SK-N-SH (cell line): ENCODE data around the gene AFF1. TPM values are rescaled to one million over a fixed set of nuclear protein-coding genes. Genes with fewer than 3 reads are reported as not detected.

ENCODE experiments used
- CTCF ChIA-PET: fragments of 300-600, 350-600 bp; formaldehyde crosslinking; extraction: SDS; loops from one replicate; lab custom pipeline; 2021; lab: Yijun Ruan, JAX
- POLR2A ChIA-PET: fragments of 350-600 bp; sonication (Branson Sonifier 250); formaldehyde crosslinking; extraction: SDS; loops from one replicate; lab custom pipeline; 2020; ENCODE audit warnings: antibody characterized with exemption, inconsistent platforms; lab: Yijun Ruan, JAX
- DNase-seq: peaks from one replicate; pipeline ENCODE4 v3.0.0; 2012
- H2AFZ ChIP-seq: fragments of 200-600 bp; sonication (generic); 2 replicates; pipeline ENCODE4 v1.8.1; 2016; ENCODE audit warnings: antibody characterized with exemption, mild to moderate bottlenecking, low read depth
- H3F3A ChIP-seq: fragments of 200-600 bp; sonication (generic); replicated peaks from 2 replicates; pipeline ENCODE3; 2016; ENCODE audit warnings: antibody characterized with exemption, mild to moderate bottlenecking; ENCODE audit not compliant: insufficient read depth
- H3K27ac ChIP-seq, 2 experiments: fragments of 200-500 bp in 1 of 2; fragments of 200-600 bp in 1 of 2; sonication (Bioruptor generic) in 1 of 2; sonication (generic), shearing (Covaris generic) in 1 of 2; 2 replicates each; pipeline versions ENCODE4 v1.5.1 to v1.6.1; 2014 to 2016; ENCODE audit warnings: low read depth in 2 of 2, inconsistent platforms in 1 of 2, low read length in 1 of 2, mild to moderate bottlenecking in 1 of 2, mixed read lengths in 1 of 2
- H3K27me3 ChIP-seq: fragments of 200-600 bp; sonication (generic), shearing (Covaris generic); 2 replicates; pipeline ENCODE4 v1.6.1; 2016; ENCODE audit warnings: mixed run types; ENCODE audit not compliant: insufficient read depth
- H3K36me3 ChIP-seq, 2 experiments: fragments of 200-500 bp in 1 of 2; fragments of 200-600 bp in 1 of 2; sonication (Bioruptor generic) in 1 of 2; sonication (generic) in 1 of 2; replicated peaks in 1 of 2; 2 replicates each; pipeline versions ENCODE3 to v1.5.1; 2014 to 2016; ENCODE audit warnings: low read length in 1 of 2, mild to moderate bottlenecking in 1 of 2; ENCODE audit not compliant: insufficient read depth in 2 of 2, control insufficient read depth in 1 of 2
- H3K4me1 ChIP-seq, 2 experiments: fragments of 200-500 bp in 1 of 2; fragments of 200-600 bp in 1 of 2; sonication (Bioruptor generic) in 1 of 2; sonication (generic), shearing (Covaris generic) in 1 of 2; 2 replicates each; pipeline versions ENCODE4 v1.5.1 to v1.6.1; 2014 to 2016; ENCODE audit warnings: low read depth in 1 of 2, low read length in 1 of 2, mixed run types in 1 of 2; ENCODE audit not compliant: insufficient read depth in 2 of 2, control insufficient read depth in 1 of 2
- H3K4me2 ChIP-seq: fragments of 200-600 bp; sonication (generic), shearing (Covaris generic); 2 replicates; pipeline ENCODE4 v1.6.1; 2017; ENCODE audit warnings: mixed run types
- H3K4me3 ChIP-seq, 2 experiments: fragments of 200-500 bp in 1 of 2; fragments of 200-600 bp in 1 of 2; sonication (Bioruptor generic) in 1 of 2; sonication (generic), shearing (Covaris generic) in 1 of 2; 2 replicates each; pipeline versions ENCODE4 v1.5.1 to v1.8.1; 2014 to 2016; ENCODE audit warnings: low read depth in 2 of 2, inconsistent platforms in 1 of 2, low read length in 1 of 2, mild to moderate bottlenecking in 1 of 2, mixed read lengths in 1 of 2, moderate library complexity in 1 of 2
- H3K79me2 ChIP-seq: fragments of 200-600 bp; sonication (generic); 2 replicates; pipeline ENCODE4 v1.8.1; 2017; ENCODE audit warnings: mild to moderate bottlenecking; ENCODE audit not compliant: insufficient read depth
- H3K9ac ChIP-seq: fragments of 200-600 bp; sonication (generic); 2 replicates; pipeline ENCODE4 v1.6.1; 2017; ENCODE audit warnings: mixed run types
- H3K9me2 ChIP-seq: fragments of 200-600 bp; sonication (generic); 2 replicates; pipeline ENCODE4 v1.6.1; 2017; ENCODE audit warnings: mixed run types
- H3K9me3 ChIP-seq: fragments of 200-600 bp; sonication (generic); 2 replicates; pipeline ENCODE4 v1.6.1; 2017; ENCODE audit warnings: mixed run types, mild to moderate bottlenecking, moderate library complexity
- H4K20me1 ChIP-seq: fragments of 200-600 bp; sonication (generic); 2 replicates; pipeline ENCODE4 v1.6.1; 2017; ENCODE audit warnings: mild to moderate bottlenecking, mixed run types; ENCODE audit not compliant: insufficient read depth
- CHD2 ChIP-seq: fragments of 150-350 bp; IDR thresholded peaks from 2 replicates; pipeline ENCODE4 v1.6.1; 2018; ENCODE audit warnings: low read length; ENCODE audit not compliant: partially characterized antibody
- ELF1 ChIP-seq: IDR thresholded peaks from 2 replicates; pipeline ENCODE4 v1.4.0; 2012
- EP300 ChIP-seq, 2 experiments: IDR thresholded peaks; 2 replicates each; pipeline versions ENCODE4 v1.4.0 to v1.6.1; 2012; ENCODE audit warnings: borderline replicate concordance in 1 of 2, low read depth in 1 of 2, low read length in 1 of 2
- EZH2phosphoT487 ChIP-seq: fragments of 200-600 bp; sonication (generic); IDR thresholded peaks from 2 replicates; pipeline ENCODE4 v1.6.1; 2017; ENCODE audit warnings: low read depth, mixed run types, mild to moderate bottlenecking, antibody characterized with exemption, moderate library complexity, borderline replicate concordance
- FOSL2 ChIP-seq: IDR thresholded peaks from 2 replicates; pipeline ENCODE4 v1.4.0; 2012; ENCODE audit warnings: low read depth, mild to moderate bottlenecking, moderate library complexity, borderline replicate concordance
- FOXM1 ChIP-seq: IDR thresholded peaks from 2 replicates; pipeline ENCODE4 v1.4.0; 2012; ENCODE audit warnings: low read depth, mild to moderate bottlenecking
- GABPA ChIP-seq: IDR thresholded peaks from 2 replicates; pipeline ENCODE4 v1.4.0; 2012; ENCODE audit warnings: low read depth, mild to moderate bottlenecking
- MEF2A ChIP-seq: IDR thresholded peaks from 2 replicates; pipeline ENCODE4 v1.4.0; 2012; ENCODE audit warnings: low read depth, borderline replicate concordance
- MXI1 ChIP-seq: IDR thresholded peaks from 2 replicates; pipeline ENCODE4 v1.6.1; 2012; ENCODE audit warnings: mild to moderate bottlenecking, low read depth, low read length, improper control_type of control experiment
- NFIC ChIP-seq: IDR thresholded peaks from 2 replicates; pipeline ENCODE4 v1.4.0; 2012; ENCODE audit warnings: borderline replicate concordance
- POLR2AphosphoS5 ChIP-seq: IDR thresholded peaks from 2 replicates; pipeline ENCODE4 v1.6.1; 2012; ENCODE audit warnings: low read depth, low read length
- RXRA ChIP-seq: IDR thresholded peaks from 2 replicates; pipeline ENCODE4 v1.4.0; 2012; ENCODE audit warnings: low read depth, mild to moderate bottlenecking, borderline replicate concordance
- SIN3A ChIP-seq: IDR thresholded peaks from 2 replicates; pipeline ENCODE4 v1.6.1; 2012; ENCODE audit warnings: low read depth, mild to moderate bottlenecking, low read length, moderate library complexity, borderline replicate concordance
- SMC3 ChIP-seq: IDR thresholded peaks from 2 replicates; pipeline ENCODE4 v1.6.1; 2012; ENCODE audit warnings: low read depth, low read length, improper control_type of control experiment
- TCF12 ChIP-seq: IDR thresholded peaks from 2 replicates; pipeline ENCODE4 v1.4.0; 2012
- YY1 ChIP-seq: IDR thresholded peaks from 2 replicates; pipeline ENCODE4 v1.4.0; 2012; ENCODE audit warnings: low read depth, mild to moderate bottlenecking
- WGBS: methylation state at CpG from one replicate; pipeline ENCODE4 v1.1.6; 2017; ENCODE audit warnings: low lambda C conversion rate; 5-methylcytosine and 5-hydroxymethylcytosine counted together
- polyA plus RNA-seq, 3 experiments: library from polyadenylated mRNA; depleted of rRNA; stranded (reverse); fragments of >200 nt; gene quantifications; 2 replicates each; pipeline ENCODE4 v1.2.3, GENCODE V29; 2012
- TF ChIP-seq, protein P1 (sequence below): fragments of 150-350 bp; IDR thresholded peaks from 2 replicates; pipeline ENCODE4 v1.6.1; 2016; ENCODE audit warnings: mild to moderate bottlenecking, low read depth, low read length
- TF ChIP-seq, protein P2 (sequence below): fragments of 150-350 bp; IDR thresholded peaks from 2 replicates; pipeline ENCODE4 v1.6.1; 2017; ENCODE audit warnings: antibody characterized with exemption, low read length, low read depth, borderline replicate concordance
- TF ChIP-seq, protein P3 (sequence below): IDR thresholded peaks from 2 replicates; pipeline ENCODE4 v1.4.0; 2012; ENCODE audit warnings: low read depth
- TF ChIP-seq, protein P4 (sequence below): IDR thresholded peaks from 2 replicates; pipeline ENCODE4 v1.4.0; 2012; ENCODE audit warnings: low read depth, borderline replicate concordance
- TF ChIP-seq, protein P5 (sequence below): fragments of 200-600 bp; sonication (generic); IDR thresholded peaks from 2 replicates; pipeline ENCODE4 v1.6.1; 2017; ENCODE audit warnings: antibody characterized with exemption, mild to moderate bottlenecking, moderate library complexity

Gene AFF1, protein sequence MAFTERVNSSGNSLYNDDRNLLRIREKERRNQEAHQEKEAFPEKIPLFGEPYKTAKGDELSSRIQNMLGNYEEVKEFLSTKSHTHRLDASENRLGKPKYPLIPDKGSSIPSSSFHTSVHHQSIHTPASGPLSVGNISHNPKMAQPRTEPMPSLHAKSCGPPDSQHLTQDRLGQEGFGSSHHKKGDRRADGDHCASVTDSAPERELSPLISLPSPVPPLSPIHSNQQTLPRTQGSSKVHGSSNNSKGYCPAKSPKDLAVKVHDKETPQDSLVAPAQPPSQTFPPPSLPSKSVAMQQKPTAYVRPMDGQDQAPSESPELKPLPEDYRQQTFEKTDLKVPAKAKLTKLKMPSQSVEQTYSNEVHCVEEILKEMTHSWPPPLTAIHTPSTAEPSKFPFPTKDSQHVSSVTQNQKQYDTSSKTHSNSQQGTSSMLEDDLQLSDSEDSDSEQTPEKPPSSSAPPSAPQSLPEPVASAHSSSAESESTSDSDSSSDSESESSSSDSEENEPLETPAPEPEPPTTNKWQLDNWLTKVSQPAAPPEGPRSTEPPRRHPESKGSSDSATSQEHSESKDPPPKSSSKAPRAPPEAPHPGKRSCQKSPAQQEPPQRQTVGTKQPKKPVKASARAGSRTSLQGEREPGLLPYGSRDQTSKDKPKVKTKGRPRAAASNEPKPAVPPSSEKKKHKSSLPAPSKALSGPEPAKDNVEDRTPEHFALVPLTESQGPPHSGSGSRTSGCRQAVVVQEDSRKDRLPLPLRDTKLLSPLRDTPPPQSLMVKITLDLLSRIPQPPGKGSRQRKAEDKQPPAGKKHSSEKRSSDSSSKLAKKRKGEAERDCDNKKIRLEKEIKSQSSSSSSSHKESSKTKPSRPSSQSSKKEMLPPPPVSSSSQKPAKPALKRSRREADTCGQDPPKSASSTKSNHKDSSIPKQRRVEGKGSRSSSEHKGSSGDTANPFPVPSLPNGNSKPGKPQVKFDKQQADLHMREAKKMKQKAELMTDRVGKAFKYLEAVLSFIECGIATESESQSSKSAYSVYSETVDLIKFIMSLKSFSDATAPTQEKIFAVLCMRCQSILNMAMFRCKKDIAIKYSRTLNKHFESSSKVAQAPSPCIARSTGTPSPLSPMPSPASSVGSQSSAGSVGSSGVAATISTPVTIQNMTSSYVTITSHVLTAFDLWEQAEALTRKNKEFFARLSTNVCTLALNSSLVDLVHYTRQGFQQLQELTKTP
- 2.2 and 2.7 TPM in 2 replicates for polyA plus RNA-seq (2012; rRNA removed)
- polyA plus RNA-seq (2012; cell fraction: cytosol; rRNA removed) = 3.4 and 3.8 TPM in 2 replicates
- 8.8 and 9.5 TPM in 2 replicates for polyA plus RNA-seq (2012; cell fraction: nucleus; rRNA removed)

DNA sequence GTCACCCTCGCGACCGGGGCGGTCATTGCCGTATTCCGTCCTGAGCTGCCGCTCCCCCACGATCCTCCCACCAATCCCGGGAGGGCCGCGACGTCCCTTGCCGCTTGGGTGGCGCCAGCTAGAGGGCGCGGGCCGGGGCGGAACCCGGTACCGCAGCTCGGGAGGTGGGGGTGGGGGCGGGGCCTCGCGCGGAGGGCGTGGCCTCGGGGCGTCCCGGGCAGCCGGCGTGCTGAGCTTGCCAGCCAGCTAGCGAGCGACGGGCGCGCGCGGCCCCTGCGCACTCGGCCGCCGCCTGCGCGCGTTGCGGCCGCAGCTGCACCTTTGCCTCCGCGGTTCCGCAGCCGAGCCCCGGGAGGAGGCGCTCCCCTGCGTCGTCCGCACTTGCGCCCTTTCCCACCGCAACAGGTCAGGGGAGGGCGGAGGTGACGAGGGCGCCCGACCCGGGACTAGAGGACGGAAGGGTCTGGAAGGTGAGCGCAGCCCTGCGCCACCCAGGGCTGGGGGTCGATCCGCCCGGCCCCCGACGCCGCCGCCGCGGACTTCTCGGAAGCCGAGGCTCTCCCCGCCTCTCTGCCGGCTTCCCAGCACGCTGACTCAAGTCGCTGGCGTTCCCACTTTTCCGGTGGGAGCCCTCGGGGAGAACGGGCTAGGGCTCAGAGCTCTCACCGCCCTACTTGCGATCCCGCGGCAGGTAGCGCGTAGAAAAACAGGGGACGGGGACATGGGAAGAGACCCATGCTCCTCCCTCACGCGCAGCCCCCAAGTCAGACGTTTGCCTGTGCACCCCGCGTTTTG is at the start of gene AFF1:
TSS of gene AFF1 (plus strand) at position 241 of the 795 bp plus-strand sequence. CDS start 13,523 bp downstream, outside the sequence.
- no peaks in the 10 kb centered on the region for H4K20me1 ChIP-seq
- no peaks in the 10 kb centered on the region for H3K27me3 ChIP-seq
- H3K27ac ChIP-seq = peak within 1 kb of the TSS; percentile 77 to 78
- POLR2A ChIA-PET = interaction anchor here (1.3 to 1.6 kb wide), 3 partner anchors 13 to 97 kb away, joined by 3 to 14 read pairs (median 5); no protein-coding TSS in a partner anchor
- CTCF ChIA-PET = interaction anchor here (0.6 to 3.3 kb wide), 13 partner anchors 10 to 438 kb away, joined by 3 to 22 read pairs (median 3); no protein-coding TSS in a partner anchor
- no peaks in the 10 kb centered on the region for H3K9me3 ChIP-seq
- H2AFZ ChIP-seq = peak within 1 kb of the TSS; percentile 99
- H3K4me3 ChIP-seq = peak within 1 kb of the TSS; percentile 71 to 84
- peaks cover 4% of the 10 kb centered on the region; the same call in 1 of the 2 replicates for H3K79me2 ChIP-seq
- H3F3A ChIP-seq = peaks cover 19% of the 10 kb centered on the region
- H3K4me1 ChIP-seq = peaks cover 4 to 11% of the 10 kb centered on the region in 2 experiments; a peak in 3 of 4 replicates
- DNase-seq = peak; percentile 98
- H3K9me2 ChIP-seq = no peaks in the 10 kb centered on the region
- H3K9ac ChIP-seq = peak within 1 kb of the TSS; percentile 79
- WGBS = 0% methylated on average over 6 of the region's 97 CpGs
- no peaks in the 10 kb centered on the region for H3K36me3 ChIP-seq
- peak within 1 kb of the TSS; percentile 88 for H3K4me2 ChIP-seq
- TF ChIP-seq EP300 (IDR thresholded peaks at IDR 0.05; ENCODE audit: borderline replicate concordance in 1 of 2, low read depth in 1 of 2, low read length in 1 of 2) = no peak
- no peak for TF ChIP-seq FOXM1
- no peak for TF ChIP-seq EZH2phosphoT487
- TF ChIP-seq, protein P1, sequence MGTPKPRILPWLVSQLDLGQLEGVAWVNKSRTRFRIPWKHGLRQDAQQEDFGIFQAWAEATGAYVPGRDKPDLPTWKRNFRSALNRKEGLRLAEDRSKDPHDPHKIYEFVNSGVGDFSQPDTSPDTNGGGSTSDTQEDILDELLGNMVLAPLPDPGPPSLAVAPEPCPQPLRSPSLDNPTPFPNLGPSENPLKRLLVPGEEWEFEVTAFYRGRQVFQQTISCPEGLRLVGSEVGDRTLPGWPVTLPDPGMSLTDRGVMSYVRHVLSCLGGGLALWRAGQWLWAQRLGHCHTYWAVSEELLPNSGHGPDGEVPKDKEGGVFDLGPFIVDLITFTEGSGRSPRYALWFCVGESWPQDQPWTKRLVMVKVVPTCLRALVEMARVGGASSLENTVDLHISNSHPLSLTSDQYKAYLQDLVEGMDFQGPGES = no peak
- TF ChIP-seq, protein P2, sequence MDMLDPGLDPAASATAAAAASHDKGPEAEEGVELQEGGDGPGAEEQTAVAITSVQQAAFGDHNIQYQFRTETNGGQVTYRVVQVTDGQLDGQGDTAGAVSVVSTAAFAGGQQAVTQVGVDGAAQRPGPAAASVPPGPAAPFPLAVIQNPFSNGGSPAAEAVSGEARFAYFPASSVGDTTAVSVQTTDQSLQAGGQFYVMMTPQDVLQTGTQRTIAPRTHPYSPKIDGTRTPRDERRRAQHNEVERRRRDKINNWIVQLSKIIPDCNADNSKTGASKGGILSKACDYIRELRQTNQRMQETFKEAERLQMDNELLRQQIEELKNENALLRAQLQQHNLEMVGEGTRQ = no peak
- TF ChIP-seq POLR2AphosphoS5 = no peak
- no peak for TF ChIP-seq YY1
- TF ChIP-seq MXI1 = no peak
- TF ChIP-seq FOSL2 = no peak
- TF ChIP-seq, protein P3, sequence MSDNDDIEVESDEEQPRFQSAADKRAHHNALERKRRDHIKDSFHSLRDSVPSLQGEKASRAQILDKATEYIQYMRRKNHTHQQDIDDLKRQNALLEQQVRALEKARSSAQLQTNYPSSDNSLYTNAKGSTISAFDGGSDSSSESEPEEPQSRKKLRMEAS = no peak
- TF ChIP-seq NFIC = no peak
- TF ChIP-seq SIN3A = no peak
- no peak; the same call in 1 of the 2 replicates for TF ChIP-seq SMC3
- TF ChIP-seq CHD2 = no peak
- TF ChIP-seq ELF1 = no peak
- TF ChIP-seq MEF2A = no peak
- TF ChIP-seq, protein P4, sequence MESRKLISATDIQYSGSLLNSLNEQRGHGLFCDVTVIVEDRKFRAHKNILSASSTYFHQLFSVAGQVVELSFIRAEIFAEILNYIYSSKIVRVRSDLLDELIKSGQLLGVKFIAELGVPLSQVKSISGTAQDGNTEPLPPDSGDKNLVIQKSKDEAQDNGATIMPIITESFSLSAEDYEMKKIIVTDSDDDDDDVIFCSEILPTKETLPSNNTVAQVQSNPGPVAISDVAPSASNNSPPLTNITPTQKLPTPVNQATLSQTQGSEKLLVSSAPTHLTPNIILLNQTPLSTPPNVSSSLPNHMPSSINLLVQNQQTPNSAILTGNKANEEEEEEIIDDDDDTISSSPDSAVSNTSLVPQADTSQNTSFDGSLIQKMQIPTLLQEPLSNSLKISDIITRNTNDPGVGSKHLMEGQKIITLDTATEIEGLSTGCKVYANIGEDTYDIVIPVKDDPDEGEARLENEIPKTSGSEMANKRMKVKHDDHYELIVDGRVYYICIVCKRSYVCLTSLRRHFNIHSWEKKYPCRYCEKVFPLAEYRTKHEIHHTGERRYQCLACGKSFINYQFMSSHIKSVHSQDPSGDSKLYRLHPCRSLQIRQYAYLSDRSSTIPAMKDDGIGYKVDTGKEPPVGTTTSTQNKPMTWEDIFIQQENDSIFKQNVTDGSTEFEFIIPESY = no peak
- TF ChIP-seq GABPA = no peak
- no peak for TF ChIP-seq RXRA
- no peak for TF ChIP-seq TCF12
- TF ChIP-seq, protein P5, sequence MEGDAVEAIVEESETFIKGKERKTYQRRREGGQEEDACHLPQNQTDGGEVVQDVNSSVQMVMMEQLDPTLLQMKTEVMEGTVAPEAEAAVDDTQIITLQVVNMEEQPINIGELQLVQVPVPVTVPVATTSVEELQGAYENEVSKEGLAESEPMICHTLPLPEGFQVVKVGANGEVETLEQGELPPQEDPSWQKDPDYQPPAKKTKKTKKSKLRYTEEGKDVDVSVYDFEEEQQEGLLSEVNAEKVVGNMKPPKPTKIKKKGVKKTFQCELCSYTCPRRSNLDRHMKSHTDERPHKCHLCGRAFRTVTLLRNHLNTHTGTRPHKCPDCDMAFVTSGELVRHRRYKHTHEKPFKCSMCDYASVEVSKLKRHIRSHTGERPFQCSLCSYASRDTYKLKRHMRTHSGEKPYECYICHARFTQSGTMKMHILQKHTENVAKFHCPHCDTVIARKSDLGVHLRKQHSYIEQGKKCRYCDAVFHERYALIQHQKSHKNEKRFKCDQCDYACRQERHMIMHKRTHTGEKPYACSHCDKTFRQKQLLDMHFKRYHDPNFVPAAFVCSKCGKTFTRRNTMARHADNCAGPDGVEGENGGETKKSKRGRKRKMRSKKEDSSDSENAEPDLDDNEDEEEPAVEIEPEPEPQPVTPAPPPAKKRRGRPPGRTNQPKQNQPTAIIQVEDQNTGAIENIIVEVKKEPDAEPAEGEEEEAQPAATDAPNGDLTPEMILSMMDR = peak; percentile 38
